PC-3 (cell line): Measurements from ENCODE around the gene ARHGAP12.

Experiments used
- EZH2phosphoT487 ChIP-seq: fragments of 300-600 bp; sonication (generic); IDR thresholded peaks from 2 replicates; pipeline ENCODE4 v1.6.1; 2018; ENCODE audit warnings: mild to moderate bottlenecking, antibody characterized with exemption, low read length, borderline replicate concordance
- TF ChIP-seq, protein P1 (sequence below): fragments of 300-600 bp; sonication (generic); conservative IDR thresholded peaks from 2 replicates; pipeline ENCODE4 v1.5.1; 2017; ENCODE audit warnings: antibody characterized with exemption, low read depth, mild to moderate bottlenecking, low read length

DNA sequence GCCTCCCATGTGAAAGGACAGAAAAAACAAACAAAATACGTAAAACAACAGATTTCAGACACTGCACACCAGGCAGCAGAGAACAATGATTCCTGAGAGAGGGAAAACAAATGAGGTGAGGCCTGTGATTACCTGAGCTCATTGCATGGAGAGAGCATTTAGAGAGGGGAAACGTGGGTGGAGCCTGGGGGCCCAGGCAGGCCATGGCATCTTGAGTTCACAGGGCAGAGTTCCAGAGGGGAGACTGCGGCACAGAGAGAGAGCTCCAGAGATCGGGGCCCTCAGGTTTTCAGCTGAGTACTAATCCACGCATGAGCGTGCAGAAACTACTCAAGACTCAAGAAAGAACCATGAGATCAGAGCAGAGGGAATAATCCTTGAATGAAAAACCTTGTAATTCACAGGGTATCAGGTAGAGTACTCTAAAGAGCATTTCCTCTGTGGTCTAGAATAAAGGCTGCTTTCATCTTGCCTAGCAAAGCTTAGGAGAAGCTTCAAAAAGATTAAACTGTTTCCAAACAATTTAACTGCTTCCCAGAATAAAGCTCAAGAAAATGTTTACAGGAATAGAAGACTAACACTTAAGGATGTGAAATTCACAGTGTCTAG, 46.6 kb upstream of the ARHGAP12 start:
- TF ChIP-seq, protein P1, sequence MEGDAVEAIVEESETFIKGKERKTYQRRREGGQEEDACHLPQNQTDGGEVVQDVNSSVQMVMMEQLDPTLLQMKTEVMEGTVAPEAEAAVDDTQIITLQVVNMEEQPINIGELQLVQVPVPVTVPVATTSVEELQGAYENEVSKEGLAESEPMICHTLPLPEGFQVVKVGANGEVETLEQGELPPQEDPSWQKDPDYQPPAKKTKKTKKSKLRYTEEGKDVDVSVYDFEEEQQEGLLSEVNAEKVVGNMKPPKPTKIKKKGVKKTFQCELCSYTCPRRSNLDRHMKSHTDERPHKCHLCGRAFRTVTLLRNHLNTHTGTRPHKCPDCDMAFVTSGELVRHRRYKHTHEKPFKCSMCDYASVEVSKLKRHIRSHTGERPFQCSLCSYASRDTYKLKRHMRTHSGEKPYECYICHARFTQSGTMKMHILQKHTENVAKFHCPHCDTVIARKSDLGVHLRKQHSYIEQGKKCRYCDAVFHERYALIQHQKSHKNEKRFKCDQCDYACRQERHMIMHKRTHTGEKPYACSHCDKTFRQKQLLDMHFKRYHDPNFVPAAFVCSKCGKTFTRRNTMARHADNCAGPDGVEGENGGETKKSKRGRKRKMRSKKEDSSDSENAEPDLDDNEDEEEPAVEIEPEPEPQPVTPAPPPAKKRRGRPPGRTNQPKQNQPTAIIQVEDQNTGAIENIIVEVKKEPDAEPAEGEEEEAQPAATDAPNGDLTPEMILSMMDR = no peak
- TF ChIP-seq EZH2phosphoT487 = no peak
